ENCODE measurements around the gene DUSP18.

DNA sequence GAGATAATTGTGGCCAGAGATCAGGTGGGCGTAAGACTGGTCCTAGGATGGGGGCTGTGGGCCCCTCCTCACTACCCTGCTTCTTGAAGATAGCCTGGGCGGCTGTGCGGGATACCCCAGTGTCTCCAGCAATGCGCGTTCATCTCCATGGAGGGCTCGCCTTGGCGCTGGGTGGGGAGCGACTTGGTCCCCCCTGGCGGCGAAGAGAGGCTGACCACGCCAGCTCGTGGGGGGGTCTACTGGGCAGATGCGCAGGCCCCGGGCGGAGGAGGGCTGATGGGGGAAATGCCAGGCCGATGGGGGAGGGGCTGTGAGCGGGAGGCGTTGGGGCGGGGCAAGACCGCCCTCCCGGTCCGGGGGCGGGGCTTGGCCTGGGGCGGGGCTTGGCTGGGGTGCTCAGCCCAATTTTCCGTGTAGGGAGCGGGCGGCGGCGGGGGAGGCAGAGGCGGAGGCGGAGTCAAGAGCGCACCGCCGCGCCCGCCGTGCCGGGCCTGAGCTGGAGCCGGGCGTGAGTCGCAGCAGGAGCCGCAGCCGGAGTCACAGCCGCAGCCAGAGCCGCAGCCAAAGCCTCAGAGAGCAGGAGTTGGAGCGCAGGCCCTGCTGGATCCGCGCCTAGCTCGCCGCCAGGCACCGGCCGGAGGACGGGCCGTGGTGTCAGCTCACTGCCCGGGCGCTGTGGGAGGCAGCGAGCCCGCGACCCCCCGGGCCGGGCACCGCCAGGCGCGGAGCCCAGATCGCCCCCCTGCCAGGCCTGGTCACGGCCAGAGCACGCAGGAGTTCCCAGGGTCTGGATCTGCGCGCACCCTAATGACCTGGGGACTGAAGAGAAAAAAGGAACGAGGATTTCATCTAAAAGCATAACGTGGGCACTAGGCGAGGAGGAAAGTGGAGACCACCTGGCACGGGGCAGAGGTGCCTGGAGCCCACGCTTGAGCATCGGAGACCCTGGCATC lies 32.1 kb downstream of the DUSP18 start, which contains the start of gene SLC35E4:
- TF ChIP-seq, protein P1, sequence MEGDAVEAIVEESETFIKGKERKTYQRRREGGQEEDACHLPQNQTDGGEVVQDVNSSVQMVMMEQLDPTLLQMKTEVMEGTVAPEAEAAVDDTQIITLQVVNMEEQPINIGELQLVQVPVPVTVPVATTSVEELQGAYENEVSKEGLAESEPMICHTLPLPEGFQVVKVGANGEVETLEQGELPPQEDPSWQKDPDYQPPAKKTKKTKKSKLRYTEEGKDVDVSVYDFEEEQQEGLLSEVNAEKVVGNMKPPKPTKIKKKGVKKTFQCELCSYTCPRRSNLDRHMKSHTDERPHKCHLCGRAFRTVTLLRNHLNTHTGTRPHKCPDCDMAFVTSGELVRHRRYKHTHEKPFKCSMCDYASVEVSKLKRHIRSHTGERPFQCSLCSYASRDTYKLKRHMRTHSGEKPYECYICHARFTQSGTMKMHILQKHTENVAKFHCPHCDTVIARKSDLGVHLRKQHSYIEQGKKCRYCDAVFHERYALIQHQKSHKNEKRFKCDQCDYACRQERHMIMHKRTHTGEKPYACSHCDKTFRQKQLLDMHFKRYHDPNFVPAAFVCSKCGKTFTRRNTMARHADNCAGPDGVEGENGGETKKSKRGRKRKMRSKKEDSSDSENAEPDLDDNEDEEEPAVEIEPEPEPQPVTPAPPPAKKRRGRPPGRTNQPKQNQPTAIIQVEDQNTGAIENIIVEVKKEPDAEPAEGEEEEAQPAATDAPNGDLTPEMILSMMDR (IDR thresholded peaks at IDR 0.05) = no peak
- no peak for TF ChIP-seq ZNF302 (CRISPR knock-in tag; IDR thresholded peaks at IDR 0.05)
- TF ChIP-seq, protein P2, sequence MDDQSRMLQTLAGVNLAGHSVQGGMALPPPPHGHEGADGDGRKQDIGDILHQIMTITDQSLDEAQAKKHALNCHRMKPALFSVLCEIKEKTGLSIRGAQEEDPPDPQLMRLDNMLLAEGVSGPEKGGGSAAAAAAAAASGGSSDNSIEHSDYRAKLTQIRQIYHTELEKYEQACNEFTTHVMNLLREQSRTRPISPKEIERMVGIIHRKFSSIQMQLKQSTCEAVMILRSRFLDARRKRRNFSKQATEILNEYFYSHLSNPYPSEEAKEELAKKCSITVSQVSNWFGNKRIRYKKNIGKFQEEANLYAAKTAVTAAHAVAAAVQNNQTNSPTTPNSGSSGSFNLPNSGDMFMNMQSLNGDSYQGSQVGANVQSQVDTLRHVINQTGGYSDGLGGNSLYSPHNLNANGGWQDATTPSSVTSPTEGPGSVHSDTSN (IDR thresholded peaks at IDR 0.05) = no peak

Data from A549 (cell line).